HTR-8/SVneo (cell line): ENCODE results near the gene SLAMF8.

Experiments used
- DNase-seq: peaks from one replicate; pipeline ENCODE4 v3.0.0; 2011; ENCODE audit warnings: low spot score, mixed read lengths; ENCODE audit not compliant: insufficient read length
- FAIRE-seq: peaks from 2 replicates; lab custom pipeline; 2011; peaks lifted over from hg19 to GRCh38; lab: Jason Lieb, UNC

Gene SLAMF8

DNA sequence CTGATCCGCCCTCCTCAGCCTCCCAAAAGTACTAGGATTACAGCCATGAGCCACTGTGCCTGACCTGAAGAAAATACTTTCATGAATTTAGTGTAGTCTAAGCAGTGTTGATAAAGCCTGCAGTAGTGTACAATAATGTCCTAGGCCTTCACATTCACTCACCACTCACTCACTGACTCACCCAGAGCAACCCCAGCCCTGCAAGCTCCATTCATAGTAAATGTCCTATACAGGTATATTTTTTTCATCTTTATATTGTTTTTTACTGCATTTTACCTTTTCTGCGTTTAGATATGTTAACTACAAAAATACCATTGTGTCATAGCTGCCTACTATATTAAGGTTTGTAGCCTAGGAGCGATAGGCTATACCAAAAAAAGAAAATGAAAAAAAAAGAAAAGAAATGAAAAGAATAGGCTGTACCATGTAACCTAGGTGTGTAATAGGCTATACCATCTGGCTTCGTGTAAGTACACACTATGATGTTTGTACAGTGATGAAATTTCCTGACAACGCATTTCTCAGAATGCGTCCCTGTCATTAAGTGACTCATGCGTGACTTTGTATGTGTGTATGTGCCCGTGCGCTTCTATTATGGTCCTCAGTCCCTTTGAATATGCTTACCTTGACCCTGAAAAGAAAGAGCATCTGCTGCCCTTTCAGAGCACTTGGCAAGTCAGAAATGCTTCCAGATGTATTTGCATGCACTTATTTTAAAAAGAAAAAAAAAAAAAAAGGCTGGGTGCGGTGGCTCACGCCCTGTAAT, 9.2 kb upstream of the SLAMF8 start:
- DNase-seq: no peak
- no peak for FAIRE-seq

DNA sequence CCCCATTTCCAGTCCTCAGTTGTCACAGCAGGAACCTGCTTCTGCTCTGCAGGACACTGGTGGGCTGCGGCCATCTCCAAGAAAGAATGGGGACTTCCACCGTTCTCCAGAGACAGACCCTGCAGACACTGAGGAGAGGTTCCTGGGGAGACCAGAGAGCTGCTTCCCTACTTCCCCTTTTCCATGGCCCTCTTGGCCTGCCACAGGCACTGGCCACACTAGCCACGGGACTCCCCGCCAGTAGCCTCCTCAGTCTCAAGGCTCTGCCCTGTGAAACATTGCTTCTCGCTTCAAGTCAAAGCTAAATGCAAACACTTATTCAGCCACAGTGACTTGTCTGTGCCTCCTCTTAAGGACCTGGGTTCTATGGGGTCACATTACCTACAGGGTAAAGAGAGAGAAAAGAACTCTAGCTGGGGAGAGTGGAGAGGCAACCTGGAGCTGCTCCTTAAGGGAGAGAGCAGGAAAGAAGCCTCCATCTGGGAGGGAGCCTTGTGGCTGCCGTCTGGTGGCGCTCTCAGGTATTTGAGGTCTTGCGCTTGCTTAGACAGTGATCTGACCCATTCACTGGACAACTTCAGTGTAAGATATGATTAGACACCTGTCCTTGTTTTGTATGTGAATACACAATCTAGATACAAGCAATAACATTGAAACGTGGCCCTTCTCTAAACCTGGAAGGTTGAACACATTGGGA, 5.4 kb upstream of the SLAMF8 start:
- DNase-seq (no peak), FAIRE-seq (no peak)

DNA sequence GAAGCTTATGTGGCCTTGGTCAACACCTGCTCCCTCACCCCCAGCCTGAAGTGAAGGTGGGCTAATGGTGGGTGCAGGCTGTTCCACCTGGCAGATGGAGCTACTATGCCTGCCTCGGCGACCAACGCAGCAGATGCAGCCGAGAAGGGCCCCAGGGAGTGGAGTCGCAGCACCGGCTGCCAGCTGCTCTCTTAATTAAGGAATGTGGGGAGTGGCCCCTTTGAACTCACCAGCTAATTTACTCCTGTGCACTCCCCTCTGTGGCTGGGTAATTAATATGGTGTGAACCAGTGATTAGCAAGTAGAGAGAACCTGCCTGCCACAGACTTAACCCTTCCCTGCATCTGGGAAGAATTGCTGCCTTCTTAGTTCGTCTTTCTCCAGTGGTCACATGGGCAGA, 3.3 kb upstream of the SLAMF8 start:
- FAIRE-seq: no peak
- DNase-seq: no peak

DNA sequence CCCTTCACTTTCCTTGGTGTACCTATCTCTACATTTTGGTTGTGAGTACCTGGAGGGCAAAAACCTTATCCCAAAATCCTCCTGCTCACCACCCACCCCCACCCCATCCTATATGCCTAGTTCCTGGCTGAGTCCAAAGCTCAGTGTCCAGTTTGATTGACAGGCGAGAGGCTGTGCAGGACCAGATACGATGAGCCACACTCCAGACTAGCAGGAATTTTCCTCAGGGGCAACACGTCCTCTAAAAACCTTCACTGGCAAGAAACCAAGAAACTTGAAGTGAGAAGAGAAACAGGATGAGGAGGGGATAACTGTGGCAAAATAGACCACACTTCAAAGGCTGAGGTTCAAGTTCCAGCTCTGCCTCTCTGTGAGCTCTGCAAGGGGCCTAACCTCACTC, 1.1 kb upstream of the SLAMF8 start:
- FAIRE-seq: no peak
- no peak for DNase-seq

DNA sequence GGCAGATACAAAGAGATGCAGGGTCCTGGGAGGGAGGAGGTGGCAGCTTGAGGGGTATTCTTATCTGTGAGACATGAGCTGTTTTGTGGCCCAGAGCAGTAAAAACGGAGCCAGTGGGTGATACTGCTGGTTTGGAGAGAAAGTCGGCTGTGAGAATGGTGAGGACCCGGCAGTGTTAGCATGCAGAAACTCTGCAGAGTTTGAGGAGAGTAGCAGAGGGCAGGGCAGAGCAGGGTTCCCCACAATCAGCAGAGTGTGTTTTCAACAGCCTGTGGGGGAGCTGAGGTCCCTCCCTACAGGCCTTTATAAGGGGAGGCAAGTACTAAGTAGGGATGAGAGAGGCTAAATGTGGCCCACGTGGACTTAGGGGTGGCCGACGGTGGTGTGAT, 423 bp downstream of the SLAMF8 start:
- no peak for FAIRE-seq

DNA sequence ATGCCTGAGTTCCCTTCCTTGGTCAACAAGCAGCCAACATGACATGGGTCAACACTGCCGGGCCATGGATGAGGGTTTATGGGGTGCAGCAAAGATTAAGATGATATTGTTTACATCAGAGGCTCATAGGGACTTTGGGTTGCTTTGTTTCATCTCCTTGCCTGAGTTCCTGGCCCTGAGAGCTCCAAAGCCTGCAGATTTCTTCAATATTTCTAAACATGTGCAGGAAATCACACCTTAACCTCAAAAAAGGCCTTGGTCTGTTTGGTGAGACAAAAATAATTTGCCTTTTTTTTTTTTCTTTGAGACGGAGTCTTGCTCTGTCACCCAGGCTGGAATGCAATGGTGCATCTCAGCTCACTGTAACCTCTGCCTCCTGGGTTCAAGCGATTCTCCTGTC, 876 bp downstream of the SLAMF8 start:
- no peak for FAIRE-seq

More for the DNA sequence above, 423 bp downstream of the SLAMF8 start:
- no peak for DNase-seq

DNA sequence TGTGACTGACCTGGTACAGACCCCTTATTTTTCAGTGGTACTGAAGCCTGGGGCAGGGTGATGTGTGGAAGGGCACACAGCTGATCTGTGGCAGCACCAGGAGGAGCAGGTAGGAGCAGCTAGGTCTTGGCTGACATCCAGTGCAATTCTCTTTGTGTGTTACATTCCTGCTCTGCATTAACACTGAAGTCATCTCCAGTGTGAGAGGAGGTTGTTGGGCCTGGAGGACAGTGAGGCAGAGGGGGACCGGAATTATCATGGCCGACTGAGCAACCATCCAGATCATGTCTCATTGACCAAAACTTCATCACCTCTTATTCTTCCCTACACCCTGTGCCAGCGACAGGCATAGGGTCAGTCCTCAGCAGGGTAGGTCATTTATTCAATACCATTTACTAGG, 1.5 kb downstream of the SLAMF8 start:
- no peak for DNase-seq
- FAIRE-seq: no peak

More for the DNA sequence above, 876 bp downstream of the SLAMF8 start:
- no peak for DNase-seq

DNA sequence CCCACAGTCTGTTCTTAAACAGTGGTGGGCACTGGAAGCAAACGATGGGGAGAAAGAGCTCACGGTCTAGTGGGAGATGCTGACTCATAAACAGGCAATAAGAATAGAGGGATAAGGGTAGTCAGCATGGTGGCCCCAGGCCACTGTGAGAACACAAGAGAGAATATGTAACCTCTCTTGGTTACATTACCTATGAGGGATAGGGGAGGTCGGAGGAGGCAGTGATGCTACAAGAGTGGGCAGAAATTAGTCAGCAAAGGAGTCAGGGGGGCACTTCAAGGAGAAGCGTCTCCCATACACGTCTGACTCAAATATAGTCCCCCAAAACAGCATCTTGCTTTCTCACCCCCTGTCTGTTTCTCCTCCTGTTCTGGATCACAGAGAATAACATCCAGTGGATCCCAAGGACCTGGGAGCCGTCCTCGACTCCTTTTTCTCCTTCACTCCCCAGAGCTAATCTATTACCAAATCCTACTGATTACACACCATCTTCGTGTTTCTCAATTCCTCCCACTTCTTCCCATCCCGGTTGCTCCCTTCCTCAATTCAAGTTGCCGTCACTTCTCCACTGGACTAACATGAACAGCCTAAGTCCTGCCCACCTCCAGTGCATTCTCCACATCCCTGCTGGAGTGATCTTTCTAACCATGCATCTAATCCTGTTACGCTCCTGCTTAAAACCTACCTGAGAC, 2.1 kb downstream of the SLAMF8 start:
- no peak for FAIRE-seq
- DNase-seq: no peak

DNA sequence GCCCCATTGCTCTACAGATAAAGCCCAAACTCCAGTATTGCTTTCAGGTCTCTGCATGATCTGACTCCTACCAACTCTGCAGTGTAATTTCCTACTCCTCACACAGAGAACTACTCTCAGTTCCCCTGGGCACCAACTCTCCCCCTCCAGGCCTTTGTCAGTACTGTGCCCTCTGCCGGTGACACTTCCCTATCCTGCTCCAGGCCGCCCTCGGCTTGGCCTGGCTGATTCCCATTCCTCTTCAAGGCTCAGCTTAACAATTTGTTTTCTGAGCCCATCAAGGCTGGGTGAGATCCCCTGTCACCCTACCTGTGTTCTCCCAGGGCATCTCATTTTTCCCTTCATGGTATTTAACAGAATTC, 2.6 kb downstream of the SLAMF8 start:
- FAIRE-seq: no peak
- DNase-seq: no peak

DNA sequence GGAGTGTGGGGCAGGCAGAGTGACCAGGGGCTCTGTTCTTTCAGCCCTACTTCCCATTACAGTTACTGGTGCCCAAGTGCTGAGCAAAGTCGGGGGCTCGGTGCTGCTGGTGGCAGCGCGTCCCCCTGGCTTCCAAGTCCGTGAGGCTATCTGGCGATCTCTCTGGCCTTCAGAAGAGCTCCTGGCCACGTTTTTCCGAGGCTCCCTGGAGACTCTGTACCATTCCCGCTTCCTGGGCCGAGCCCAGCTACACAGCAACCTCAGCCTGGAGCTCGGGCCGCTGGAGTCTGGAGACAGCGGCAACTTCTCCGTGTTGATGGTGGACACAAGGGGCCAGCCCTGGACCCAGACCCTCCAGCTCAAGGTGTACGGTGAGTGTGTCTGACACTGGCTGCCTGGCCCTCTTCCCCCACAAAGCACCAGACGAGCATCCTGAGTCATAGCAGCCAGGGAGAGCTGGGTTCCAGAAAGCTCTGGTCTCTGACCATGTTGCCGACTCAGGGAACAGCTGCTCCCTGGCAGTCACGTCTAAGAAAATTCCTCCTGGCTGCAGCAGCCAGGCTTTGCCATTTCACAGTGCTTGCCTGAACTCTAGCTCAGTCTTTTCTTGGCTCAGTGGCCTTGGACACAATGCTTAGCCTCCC, 3.3 kb downstream of the SLAMF8 start:
- DNase-seq: no peak
- no peak for FAIRE-seq

DNA sequence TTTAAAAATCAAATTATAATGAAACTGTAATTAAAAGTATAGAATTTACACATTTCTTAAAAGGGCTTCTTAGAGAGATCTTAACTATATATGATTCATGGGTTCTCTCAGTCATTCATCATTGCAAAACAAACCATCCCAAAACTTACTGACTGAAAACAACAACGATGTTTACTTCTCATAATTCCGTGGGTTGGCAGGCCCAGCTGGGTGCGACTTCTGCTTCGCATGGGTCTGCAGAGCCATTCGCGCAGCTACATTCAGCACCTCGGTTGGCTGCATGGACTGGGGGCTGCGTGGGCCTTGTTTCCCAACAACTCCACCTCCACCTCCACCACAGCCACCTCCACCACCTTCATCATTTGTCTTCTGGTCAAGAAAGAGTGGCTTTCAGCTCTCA, 4.0 kb downstream of the SLAMF8 start:
- DNase-seq: no peak
- FAIRE-seq: no peak

DNA sequence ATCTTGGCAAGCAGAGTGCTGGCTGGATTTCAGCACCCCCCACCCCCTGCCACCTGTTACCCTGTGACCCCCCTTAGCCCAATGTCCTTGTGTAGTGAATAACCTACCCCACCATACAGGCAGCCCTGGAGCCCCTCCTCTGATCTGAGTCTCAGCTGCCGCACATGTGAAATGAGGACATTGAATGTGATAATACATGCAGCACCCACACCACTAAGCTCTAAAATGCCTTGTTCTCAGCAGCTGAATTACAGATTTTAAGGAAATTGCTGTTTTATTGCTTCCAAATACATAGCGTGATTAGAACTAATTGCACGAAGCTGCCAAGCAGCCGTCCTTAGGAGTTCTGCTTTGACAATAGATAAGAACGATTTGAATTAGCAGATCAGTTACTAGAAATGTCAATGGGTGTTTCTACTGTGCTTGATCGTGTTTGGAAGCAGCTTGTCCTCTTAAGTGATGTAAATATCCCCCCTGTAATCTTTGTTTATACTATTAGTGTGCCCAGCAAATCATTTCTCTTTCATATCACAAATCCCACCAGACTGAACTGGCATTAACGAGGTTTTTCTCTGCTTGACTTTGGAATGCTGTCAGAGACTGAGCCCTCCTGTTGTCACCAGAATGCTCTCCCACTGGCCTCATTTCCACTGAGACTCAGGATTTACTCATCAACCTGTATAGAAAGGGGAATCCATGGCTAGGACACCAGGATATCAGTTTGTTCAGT, 4.9 kb downstream of the SLAMF8 start:
- DNase-seq: no peak

DNA sequence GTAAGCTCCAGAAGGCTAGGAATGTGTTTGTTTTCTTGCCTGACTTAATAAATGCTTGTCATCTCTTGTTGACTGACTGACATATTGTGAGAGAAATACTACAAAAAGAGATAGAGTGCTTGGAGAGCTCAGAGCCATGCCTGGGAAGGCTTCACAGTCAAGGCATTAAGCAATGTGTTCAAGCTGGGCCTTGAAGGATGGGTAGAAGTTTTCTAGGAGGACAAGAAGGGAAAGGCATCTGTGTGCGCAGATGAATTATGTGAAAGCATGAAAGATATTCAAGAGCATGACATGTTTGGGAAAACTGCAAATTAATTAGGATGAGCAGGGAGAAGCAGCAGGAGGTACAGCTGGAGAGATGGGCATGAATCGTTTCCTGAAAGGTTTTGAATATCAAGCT, 5.6 kb downstream of the SLAMF8 start:
- FAIRE-seq (no peak), DNase-seq (no peak)

More for the DNA sequence above, 4.9 kb downstream of the SLAMF8 start:
- FAIRE-seq: no peak

DNA sequence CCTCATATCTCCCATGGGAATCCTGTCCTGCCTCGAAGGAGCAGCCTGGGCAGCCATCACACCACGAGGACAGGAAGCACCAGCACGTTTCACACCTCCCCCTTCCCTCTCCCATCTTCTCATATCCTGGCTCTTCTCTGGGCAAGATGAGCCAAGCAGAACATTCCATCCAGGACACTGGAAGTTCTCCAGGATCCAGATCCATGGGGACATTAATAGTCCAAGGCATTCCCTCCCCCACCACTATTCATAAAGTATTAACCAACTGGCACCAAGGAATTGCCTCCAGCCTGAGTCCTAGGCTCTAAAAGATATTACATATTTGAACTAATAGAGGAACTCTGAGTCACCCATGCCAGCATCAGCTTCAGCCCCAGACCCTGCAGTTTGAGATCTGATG, 8.7 kb downstream of the SLAMF8 start:
- DNase-seq (no peak), FAIRE-seq (no peak)

DNA sequence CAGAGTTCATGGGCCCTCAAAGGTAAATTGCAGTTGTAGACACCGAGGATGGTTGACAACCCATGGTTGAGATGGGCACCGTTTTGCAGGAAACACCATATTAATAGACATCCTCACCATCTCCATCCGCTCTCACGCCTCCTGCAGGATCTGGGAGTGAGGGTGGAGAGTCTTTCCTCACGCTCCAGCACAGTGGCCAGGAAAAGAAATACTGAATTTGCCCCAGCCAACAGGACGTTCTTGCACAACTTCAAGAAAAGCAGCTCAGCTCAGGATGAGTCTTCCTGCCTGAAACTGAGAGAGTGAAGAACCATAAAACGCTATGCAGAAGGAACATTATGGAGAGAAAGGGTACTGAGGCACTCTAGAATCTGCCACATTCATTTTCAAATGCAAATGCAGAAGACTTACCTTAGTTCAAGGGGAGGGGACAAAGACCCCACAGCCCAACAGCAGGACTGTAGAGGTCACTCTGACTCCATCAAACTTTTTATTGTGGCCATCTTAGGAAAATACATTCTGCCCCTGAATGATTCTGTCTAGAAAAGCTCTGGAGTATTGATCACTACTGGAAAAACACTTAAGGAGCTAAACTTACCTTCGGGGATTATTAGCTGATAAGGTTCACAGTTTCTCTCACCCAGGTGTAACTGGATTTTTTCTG, 9.3 kb downstream of the SLAMF8 start:
- FAIRE-seq (no peak), DNase-seq (no peak)

DNA sequence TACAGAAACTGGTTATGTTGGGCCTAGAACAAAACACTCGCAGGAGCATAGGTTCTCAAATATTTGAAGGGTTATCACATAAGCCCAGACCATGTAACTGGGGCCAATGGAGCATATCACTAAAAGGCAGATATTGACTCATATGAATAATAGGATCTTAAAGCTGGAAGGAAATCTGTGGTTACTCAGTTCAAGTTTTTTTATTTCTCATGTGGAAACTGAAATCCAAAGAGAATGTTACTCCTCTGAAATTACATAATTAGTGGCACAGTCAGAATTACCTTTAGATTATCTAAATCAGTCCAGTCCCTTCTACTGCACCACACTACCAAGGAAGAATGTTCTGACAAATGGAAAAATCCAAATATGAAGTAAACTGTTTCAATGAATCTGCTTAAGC, 12.0 kb downstream of the SLAMF8 start:
- DNase-seq (no peak), FAIRE-seq (no peak)

DNA sequence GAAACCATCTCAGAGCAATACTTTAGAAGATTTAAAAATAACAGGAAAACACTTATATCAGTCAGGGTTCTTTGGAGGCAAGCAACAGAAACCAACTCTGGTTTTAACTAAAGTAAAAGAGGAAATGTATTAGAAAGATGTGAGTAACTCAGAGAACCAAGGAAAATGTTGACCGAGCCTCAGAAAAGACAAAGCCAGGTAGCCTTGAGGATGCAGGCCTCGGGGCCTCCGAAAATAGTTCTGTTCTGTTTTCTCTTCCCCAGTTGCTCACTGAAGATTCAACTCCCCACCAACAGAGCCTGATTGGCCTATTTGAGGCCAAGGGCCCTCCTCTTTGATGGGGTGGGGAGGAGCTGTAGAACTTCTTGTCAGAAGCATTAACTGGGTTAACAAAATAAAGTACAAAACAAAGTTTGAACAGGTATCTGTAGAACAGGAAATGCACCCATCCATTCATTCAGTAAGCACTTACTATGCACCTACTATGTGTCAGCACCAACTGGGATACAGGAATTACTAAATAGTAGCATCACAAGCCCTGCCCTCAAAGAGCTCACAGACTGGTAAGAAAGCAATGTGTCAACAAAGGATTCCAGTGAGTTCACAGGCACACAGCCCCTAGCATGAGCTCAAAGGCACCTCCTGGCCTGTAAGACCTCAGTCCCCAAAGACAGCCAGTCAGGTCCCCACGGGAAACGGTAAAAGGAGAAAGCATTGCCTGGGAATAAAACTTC, 12.6 kb downstream of the SLAMF8 start:
- FAIRE-seq (no peak), DNase-seq (no peak)

DNA sequence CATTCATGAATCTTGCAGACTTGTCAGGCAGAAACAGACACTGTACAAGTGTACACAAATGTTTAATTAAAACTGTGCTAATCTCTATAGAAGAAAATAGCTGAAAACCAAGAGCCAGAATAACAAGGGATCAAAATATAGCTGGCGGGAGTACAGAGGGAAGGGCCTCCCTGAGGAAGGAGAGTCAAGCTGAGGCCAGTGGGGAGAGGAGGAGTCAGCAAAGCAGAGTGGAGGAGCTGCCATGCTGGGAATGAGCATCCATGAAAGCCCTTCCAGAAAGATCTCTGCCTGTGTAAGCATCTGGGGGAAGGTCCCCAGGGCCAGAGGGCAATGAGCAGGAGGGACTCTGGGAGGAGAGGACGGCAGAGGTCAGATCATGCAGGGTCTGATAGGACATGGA, 15.1 kb downstream of the SLAMF8 start:
- no peak for FAIRE-seq

DNA sequence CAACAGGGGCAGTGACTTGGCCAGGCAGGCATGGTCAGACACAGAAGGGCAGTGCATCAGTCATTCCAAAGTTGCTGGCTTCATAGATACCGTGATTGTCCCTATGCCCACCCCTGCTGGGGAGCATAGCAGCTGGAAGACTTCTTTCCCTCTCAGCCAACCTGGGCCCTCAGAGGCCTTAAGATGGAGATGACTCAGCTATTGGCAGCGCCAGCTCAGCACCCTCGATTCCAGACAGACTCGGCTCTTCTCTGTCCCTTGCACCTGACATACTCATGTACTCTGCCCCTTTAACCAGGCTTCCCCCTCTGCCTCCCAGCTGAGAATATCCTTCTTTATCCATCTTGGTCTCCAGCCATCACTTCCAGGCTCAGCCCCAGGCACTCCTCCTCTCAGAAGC, 16.8 kb downstream of the SLAMF8 start:
- FAIRE-seq (no peak), DNase-seq (no peak)

More for the DNA sequence above, 15.1 kb downstream of the SLAMF8 start:
- DNase-seq: no peak
